Measurements from ENCODE around the gene IMMP2L. TPM values are rescaled to one million over a fixed set of nuclear protein-coding genes. Genes with fewer than 3 reads are reported as not detected.
"Not testable (repeated sequence)": the region's sequence is repeated elsewhere in the genome, so short reads cannot be mapped to it uniquely, and the experiment has no call there.

Gene IMMP2L
- total and polyA plus RNA-seq, 7 donors = 9.3 to 43.0 (median 19.2) TPM

DNA sequence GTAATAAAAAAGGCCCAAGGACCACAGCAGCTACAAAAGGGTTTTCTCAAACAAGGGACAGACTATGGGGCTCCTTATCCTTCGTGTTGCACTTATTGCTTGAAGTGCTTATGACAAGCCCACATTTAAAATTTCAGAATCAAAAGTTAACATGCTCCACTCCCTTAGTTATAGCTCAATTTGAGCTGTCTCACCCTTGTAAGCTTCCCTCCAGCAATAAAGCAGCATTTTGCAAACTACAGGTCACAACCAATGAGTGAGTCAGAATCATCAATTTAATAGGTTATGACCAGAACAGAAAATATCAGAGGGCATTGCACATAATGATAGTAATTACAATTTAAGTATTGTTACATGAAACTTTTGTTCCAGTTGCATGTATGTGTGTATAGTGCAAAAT lies 53.0 kb downstream of the IMMP2L start:
- H3K4me3 ChIP-seq = no peak overlapping the region
- ATAC-seq (no peak), DNase-seq (no peak)
- intact Hi-C loops (cut with DNase I) = no loop called here
- no peaks in the 10 kb centered on the region for H3K27me3 ChIP-seq (ENCODE audit: insufficient read depth in 3 of 3, low read length in 2 of 3)
- no peaks in the 10 kb centered on the region for H3K9me3 ChIP-seq
- no peak overlapping the region for H3K27ac ChIP-seq
- no peak for TF ChIP-seq CTCF (IDR thresholded peaks at IDR 0.05)
- 82 to 91% (median 86%) methylated on average over 1 of the region's 1 CpG for WGBS, 3 donors
- no peaks in the 10 kb centered on the region for H3K4me1 ChIP-seq
- no peaks in the 10 kb centered on the region for H3K36me3 ChIP-seq (ENCODE audit: insufficient read depth in 1 of 2, low read depth in 1 of 2)

DNA sequence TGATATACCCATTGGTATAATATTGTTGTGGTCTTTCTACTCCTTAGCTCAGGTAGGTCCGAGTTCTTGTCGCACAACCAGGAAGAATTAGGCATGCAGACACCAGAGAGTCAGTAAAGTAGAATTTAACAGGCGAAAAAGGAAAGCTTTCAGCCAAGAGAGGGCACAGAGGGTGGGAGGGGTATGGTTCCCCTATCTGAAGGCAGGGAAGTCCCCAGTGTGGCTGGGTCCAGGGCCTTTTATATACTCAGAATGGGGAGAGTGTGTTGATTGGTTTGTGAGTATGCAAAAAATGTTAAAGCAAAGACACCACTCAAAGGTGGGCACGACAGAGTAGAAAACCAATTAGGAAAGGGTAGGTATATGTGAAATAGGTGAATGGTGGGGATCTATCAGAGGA lies 53.9 kb downstream of the IMMP2L start:
- Histone ChIP-seq H3K36me3 (ENCODE audit: insufficient read depth in 1 of 2, low read depth in 1 of 2) (no peaks in the 10 kb centered on the region), H3K4me3 (no peak overlapping the region), H3K9me3 (no peaks in the 10 kb centered on the region), H3K27me3 (ENCODE audit: insufficient read depth in 3 of 3, low read length in 2 of 3) (no peaks in the 10 kb centered on the region), H3K4me1 (no peaks in the 10 kb centered on the region), H3K27ac (no peak overlapping the region)
- ATAC-seq (no peak), DNase-seq (no peak)
- no peak for TF ChIP-seq CTCF (IDR thresholded peaks at IDR 0.05)
- 92 to 97% (median 94%) methylated on average over 4 of the region's 4 CpGs for WGBS, 3 donors
- intact Hi-C loops (cut with DNase I) = no loop called here

DNA sequence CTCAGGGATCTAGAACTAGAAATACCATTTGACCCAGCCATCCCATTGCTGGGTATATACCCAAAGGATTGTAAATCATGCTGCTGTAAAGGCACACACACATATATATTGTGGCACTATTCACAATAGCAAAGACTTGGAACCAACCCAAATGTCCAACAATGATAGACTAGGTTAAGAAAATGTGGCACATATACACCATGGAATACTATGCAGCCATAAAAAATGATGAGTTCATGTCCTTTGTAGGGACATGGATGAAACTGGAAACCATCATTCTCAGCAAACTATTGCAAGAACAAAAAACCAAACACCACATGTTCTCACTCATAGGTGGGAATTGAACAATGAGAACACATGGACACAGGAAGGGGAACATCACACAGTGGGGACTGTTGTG lies 56.9 kb downstream of the IMMP2L start:
- H3K4me3 ChIP-seq; H3K36me3 ChIP-seq (ENCODE audit: insufficient read depth in 1 of 2, low read depth in 1 of 2); H3K27me3 ChIP-seq (ENCODE audit: insufficient read depth in 3 of 3, low read length in 2 of 3); intact Hi-C loops (cut with DNase I); H3K27ac ChIP-seq; H3K4me1 ChIP-seq; ATAC-seq; DNase-seq; H3K9me3 ChIP-seq: not testable (repeated sequence)

DNA sequence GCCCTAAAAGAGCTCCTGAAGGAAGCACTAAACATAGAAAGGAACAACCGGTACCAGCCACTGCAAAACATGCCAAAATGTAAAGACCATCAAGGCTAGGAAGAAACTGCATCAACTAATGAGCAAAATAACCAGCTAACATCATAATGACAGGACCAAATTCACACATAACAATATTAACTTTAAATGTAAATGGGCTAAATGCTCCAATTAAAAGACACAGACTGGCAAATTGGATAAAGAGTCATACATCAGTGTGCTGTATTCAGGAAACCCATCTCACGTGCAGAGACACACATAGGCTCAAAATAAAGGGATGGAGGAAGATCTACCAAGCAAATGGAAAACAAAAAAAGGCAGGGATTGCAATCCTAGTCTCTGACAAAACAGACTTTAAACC lies 60.5 kb downstream of the IMMP2L start:
- H3K4me3 ChIP-seq; H3K27me3 ChIP-seq (ENCODE audit: insufficient read depth in 3 of 3, low read length in 2 of 3); H3K27ac ChIP-seq; H3K9me3 ChIP-seq; H3K4me1 ChIP-seq; H3K36me3 ChIP-seq (ENCODE audit: insufficient read depth in 1 of 2, low read depth in 1 of 2); ATAC-seq; DNase-seq; intact Hi-C loops (cut with DNase I): not testable (repeated sequence)
- 79 to 88% (median 84%) methylated on average over 2 of the region's 2 CpGs for WGBS, 3 donors

DNA sequence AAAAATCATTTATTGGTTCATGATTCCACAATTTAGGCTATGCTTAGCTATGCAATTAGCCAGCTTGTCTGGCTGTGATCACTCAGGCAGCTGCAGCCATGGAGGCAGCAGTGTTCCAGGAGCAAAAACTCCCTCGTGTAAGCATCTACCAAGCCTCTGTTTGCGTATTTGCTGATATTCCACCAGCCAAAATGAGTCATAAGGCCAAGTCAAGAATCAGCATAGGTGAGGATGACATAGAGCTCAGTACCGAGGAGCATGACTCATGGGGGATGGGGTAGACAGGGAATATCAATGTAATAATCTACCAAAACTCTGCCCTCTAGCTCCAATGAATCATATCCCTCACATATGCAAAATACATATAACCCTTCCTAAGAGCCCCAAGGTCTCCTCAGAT lies 63.3 kb downstream of the IMMP2L start:
- Histone ChIP-seq H3K4me3 (no peak overlapping the region), H3K27ac (no peak overlapping the region), H3K9me3 (no peaks in the 10 kb centered on the region), H3K4me1 (peaks cover 7% of the 10 kb centered on the region), H3K36me3 (ENCODE audit: insufficient read depth in 1 of 2, low read depth in 1 of 2) (no peaks in the 10 kb centered on the region), H3K27me3 (ENCODE audit: insufficient read depth in 3 of 3, low read length in 2 of 3) (no peaks in the 10 kb centered on the region)
- ATAC-seq (peak; percentile 71 to 92 (median 80)), DNase-seq (no peak)
- 49 to 57% (median 52%) methylated on average over 3 of the region's 3 CpGs for WGBS, 3 donors
- intact Hi-C loops (cut with DNase I) = no loop called here
- no peak for TF ChIP-seq CTCF (IDR thresholded peaks at IDR 0.05)

GRCh38 chr7:111498391-111499007 lies 63.8 kb downstream of the IMMP2L start:
- intact Hi-C loops (cut with DNase I) = no loop called here
- no peaks in the 10 kb centered on the region for H3K9me3 ChIP-seq

More at GRCh38 chr7:111498391-111499007, 63.8 kb downstream of the IMMP2L start:
- ATAC-seq (no peak), DNase-seq (no peak)
- H3K27me3 ChIP-seq (ENCODE audit: insufficient read depth in 3 of 3, low read length in 2 of 3) = no peaks in the 10 kb centered on the region
- H3K27ac ChIP-seq = no peak overlapping the region
- WGBS, 3 donors = 90 to 96% (median 92%) methylated on average over 2 of the region's 2 CpGs
- H3K4me1 ChIP-seq = peaks cover 7% of the 10 kb centered on the region
- H3K4me3 ChIP-seq = no peak overlapping the region
- no peak for TF ChIP-seq CTCF (IDR thresholded peaks at IDR 0.05)
- no peaks in the 10 kb centered on the region for H3K36me3 ChIP-seq (ENCODE audit: insufficient read depth in 1 of 2, low read depth in 1 of 2)

Data from psoas muscle (tissue), 8 donors.